WTC11 (cell line): Measurements from ENCODE around the gene RTN4. TPM values are rescaled to one million over a fixed set of nuclear protein-coding genes. Genes with fewer than 3 reads are reported as not detected.

Source experiments
- ATAC-seq: fragments of 200-7000 bp; cut with Tn5 transposase; 2 replicates; pipeline ENCODE4 v1.10.0; 2021; ENCODE audit warnings: mild to moderate bottlenecking, moderate library complexity
- CTCF ChIA-PET: fragments of 300-600 bp; sonication (Branson Sonifier 250); formaldehyde crosslinking; loops from one replicate; lab custom pipeline; 2021; ENCODE audit warnings: antibody characterized with exemption; lab: Charles Lee
- POLR2A ChIA-PET: fragments of 350-600 bp; sonication (Branson Sonifier 250); formaldehyde crosslinking; loops from one replicate; lab custom pipeline; 2021; ENCODE audit warnings: antibody characterized with exemption; lab: Charles Lee
- DNase-seq: peaks from one replicate; pipeline ENCODE4 v3.0.0; 2021; ENCODE audit warnings: low spot score
- H3K27ac Mint-ChIP-seq: 2 replicates; pipeline ENCODE4 v1.8.0; 2021; ENCODE audit warnings: mixed read lengths
- H3K27me3 Mint-ChIP-seq: 2 replicates; pipeline ENCODE4 v1.8.0; 2021; ENCODE audit warnings: low read depth, mild to moderate bottlenecking, moderate library complexity, mixed read lengths
- H3K36me3 Mint-ChIP-seq: 2 replicates; pipeline ENCODE4 v1.8.0; 2021; ENCODE audit warnings: mixed read lengths
- H3K4me1 Mint-ChIP-seq: 2 replicates; pipeline ENCODE4 v1.8.0; 2022; ENCODE audit warnings: mixed read lengths
- H3K4me3 Mint-ChIP-seq: 2 replicates; pipeline ENCODE4 v1.8.0; 2021; ENCODE audit warnings: mild to moderate bottlenecking, moderate library complexity, mixed read lengths
- H3K9me3 Mint-ChIP-seq: 2 replicates; pipeline ENCODE4 v1.8.0; 2021; ENCODE audit warnings: mixed read lengths
- ATF1 ChIP-seq: sonication (generic); formaldehyde crosslinking; IDR thresholded peaks from 2 replicates; pipeline ENCODE4 v1.8.1; 2023; ENCODE audit warnings: mild to moderate bottlenecking, moderate library complexity, missing genetic modification reagents
- ATF6 ChIP-seq: sonication (generic); formaldehyde crosslinking; IDR thresholded peaks from 2 replicates; pipeline ENCODE4 v1.8.1; 2023; ENCODE audit warnings: mild to moderate bottlenecking, missing genetic modification reagents
- CTCF ChIP-seq: fragments of 200-600 bp; IDR thresholded peaks from 2 replicates; pipeline ENCODE4 v1.8.0; 2022; ENCODE audit warnings: antibody characterized with exemption
- ERG ChIP-seq: fragments of 250-450 bp; sonication (Bioruptor Pico); IDR thresholded peaks from 2 replicates; pipeline ENCODE4 v1.8.0; 2021; ENCODE audit warnings: mild to moderate bottlenecking
- GTF2I ChIP-seq: fragments of 250-450 bp; sonication (Bioruptor Pico); conservative IDR thresholded peaks from 2 replicates; pipeline ENCODE4 v1.4.0; 2021; ENCODE audit warnings: mild to moderate bottlenecking
- IRF1 ChIP-seq: sonication (generic); formaldehyde crosslinking; IDR thresholded peaks from 2 replicates; pipeline ENCODE4 v1.8.0; 2023; ENCODE audit warnings: missing genetic modification reagents
- MXD4 ChIP-seq: fragments of 250-450 bp; sonication (Bioruptor Pico); IDR thresholded peaks from 2 replicates; pipeline ENCODE4 v1.8.0; 2021; ENCODE audit warnings: mild to moderate bottlenecking, moderate library complexity, borderline replicate concordance
- NFATC4 ChIP-seq: fragments of 250-450 bp; sonication (Bioruptor Pico); IDR thresholded peaks from 2 replicates; pipeline ENCODE4 v1.9.0; 2021; ENCODE audit warnings: mild to moderate bottlenecking
- NFYB ChIP-seq: sonication (generic); formaldehyde crosslinking; conservative IDR thresholded peaks from 2 replicates; pipeline ENCODE4 v1.8.0; 2022; ENCODE audit warnings: low read depth, missing genetic modification reagents
- PRRX2 ChIP-seq: fragments of 250-450 bp; sonication (Bioruptor Pico); IDR thresholded peaks from 2 replicates; pipeline ENCODE4 v1.8.0; 2021; ENCODE audit warnings: mild to moderate bottlenecking
- RELA ChIP-seq: sonication (generic); formaldehyde crosslinking; IDR thresholded peaks from 2 replicates; pipeline ENCODE4 v1.8.1; 2022; ENCODE audit warnings: missing genetic modification reagents, mild to moderate bottlenecking, borderline replicate concordance
- SP1 ChIP-seq: sonication (generic); formaldehyde crosslinking; conservative IDR thresholded peaks from 2 replicates; pipeline ENCODE4 v1.8.1; 2022; ENCODE audit warnings: missing genetic modification reagents
- TEAD4 ChIP-seq: sonication (generic); formaldehyde crosslinking; IDR thresholded peaks from 2 replicates; pipeline ENCODE4 v1.8.0; 2022; ENCODE audit warnings: mild to moderate bottlenecking, missing genetic modification reagents
- ZNF121 ChIP-seq: sonication (generic); formaldehyde crosslinking; IDR thresholded peaks from 2 replicates; pipeline ENCODE4 v1.8.0; 2023; ENCODE audit warnings: missing genetic modification reagents
- ZNF138 ChIP-seq: sonication (generic); formaldehyde crosslinking; conservative IDR thresholded peaks from 2 replicates; pipeline ENCODE4 v1.8.1; 2022; ENCODE audit warnings: mild to moderate bottlenecking, moderate library complexity, missing genetic modification reagents
- ZNF232 ChIP-seq: sonication (generic); formaldehyde crosslinking; IDR thresholded peaks from 2 replicates; pipeline ENCODE4 v1.8.0; 2022; ENCODE audit warnings: mild to moderate bottlenecking, missing genetic modification reagents
- total RNA-seq: library from RNA; stranded (reverse); gene quantifications from 3 replicates; pipeline ENCODE4 v1.2.3, GENCODE V29; 2021
- TF ChIP-seq, protein P1 (sequence below): fragments of 250-450 bp; sonication (Bioruptor Pico); IDR thresholded peaks from 2 replicates; pipeline ENCODE4 v1.9.0; 2021; ENCODE audit warnings: mild to moderate bottlenecking
- TF ChIP-seq, protein P2 (sequence below): sonication (generic); formaldehyde crosslinking; conservative IDR thresholded peaks from 2 replicates; pipeline ENCODE4 v1.8.1; 2022; ENCODE audit warnings: mild to moderate bottlenecking, missing genetic modification reagents
- TF ChIP-seq, protein P3 (sequence below): sonication (generic); formaldehyde crosslinking; IDR thresholded peaks from 2 replicates; pipeline ENCODE4 v1.8.1; 2022; ENCODE audit warnings: low read depth, mild to moderate bottlenecking, moderate library complexity, missing genetic modification reagents, borderline replicate concordance
- TF ChIP-seq, protein P4 (sequence below): sonication (generic); formaldehyde crosslinking; IDR thresholded peaks from 2 replicates; pipeline ENCODE4 v1.8.0; 2022; ENCODE audit warnings: mild to moderate bottlenecking, missing genetic modification reagents
- TF ChIP-seq, protein P5 (sequence below): fragments of 250-450 bp; sonication (Bioruptor Pico); IDR thresholded peaks from 2 replicates; pipeline ENCODE4 v1.9.0; 2021; ENCODE audit warnings: mild to moderate bottlenecking, borderline replicate concordance

Gene RTN4
- total RNA-seq, 1 experiment from 2014 or later: 202 TPM

- TF ChIP-seq, protein P1, sequence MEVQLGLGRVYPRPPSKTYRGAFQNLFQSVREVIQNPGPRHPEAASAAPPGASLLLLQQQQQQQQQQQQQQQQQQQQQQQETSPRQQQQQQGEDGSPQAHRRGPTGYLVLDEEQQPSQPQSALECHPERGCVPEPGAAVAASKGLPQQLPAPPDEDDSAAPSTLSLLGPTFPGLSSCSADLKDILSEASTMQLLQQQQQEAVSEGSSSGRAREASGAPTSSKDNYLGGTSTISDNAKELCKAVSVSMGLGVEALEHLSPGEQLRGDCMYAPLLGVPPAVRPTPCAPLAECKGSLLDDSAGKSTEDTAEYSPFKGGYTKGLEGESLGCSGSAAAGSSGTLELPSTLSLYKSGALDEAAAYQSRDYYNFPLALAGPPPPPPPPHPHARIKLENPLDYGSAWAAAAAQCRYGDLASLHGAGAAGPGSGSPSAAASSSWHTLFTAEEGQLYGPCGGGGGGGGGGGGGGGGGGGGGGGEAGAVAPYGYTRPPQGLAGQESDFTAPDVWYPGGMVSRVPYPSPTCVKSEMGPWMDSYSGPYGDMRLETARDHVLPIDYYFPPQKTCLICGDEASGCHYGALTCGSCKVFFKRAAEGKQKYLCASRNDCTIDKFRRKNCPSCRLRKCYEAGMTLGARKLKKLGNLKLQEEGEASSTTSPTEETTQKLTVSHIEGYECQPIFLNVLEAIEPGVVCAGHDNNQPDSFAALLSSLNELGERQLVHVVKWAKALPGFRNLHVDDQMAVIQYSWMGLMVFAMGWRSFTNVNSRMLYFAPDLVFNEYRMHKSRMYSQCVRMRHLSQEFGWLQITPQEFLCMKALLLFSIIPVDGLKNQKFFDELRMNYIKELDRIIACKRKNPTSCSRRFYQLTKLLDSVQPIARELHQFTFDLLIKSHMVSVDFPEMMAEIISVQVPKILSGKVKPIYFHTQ (CRISPR knock-in tag): no peak
- no peak for TF ChIP-seq SP1 (CRISPR knock-in tag)
- no peak for TF ChIP-seq ATF6 (CRISPR knock-in tag)
- no peak for TF ChIP-seq GTF2I
- TF ChIP-seq, protein P2, sequence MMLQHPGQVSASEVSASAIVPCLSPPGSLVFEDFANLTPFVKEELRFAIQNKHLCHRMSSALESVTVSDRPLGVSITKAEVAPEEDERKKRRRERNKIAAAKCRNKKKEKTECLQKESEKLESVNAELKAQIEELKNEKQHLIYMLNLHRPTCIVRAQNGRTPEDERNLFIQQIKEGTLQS (CRISPR knock-in tag): no peak
- TF ChIP-seq MXD4: no peak
- TF ChIP-seq, protein P3, sequence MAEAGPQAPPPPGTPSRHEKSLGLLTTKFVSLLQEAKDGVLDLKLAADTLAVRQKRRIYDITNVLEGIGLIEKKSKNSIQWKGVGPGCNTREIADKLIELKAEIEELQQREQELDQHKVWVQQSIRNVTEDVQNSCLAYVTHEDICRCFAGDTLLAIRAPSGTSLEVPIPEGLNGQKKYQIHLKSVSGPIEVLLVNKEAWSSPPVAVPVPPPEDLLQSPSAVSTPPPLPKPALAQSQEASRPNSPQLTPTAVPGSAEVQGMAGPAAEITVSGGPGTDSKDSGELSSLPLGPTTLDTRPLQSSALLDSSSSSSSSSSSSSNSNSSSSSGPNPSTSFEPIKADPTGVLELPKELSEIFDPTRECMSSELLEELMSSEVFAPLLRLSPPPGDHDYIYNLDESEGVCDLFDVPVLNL (CRISPR knock-in tag): no peak
- TF ChIP-seq ATF1 (CRISPR knock-in tag): no peak
- TF ChIP-seq ZNF121: no peak
- no peak for TF ChIP-seq RELA (CRISPR knock-in tag)
- no peak for TF ChIP-seq TEAD4 (CRISPR knock-in tag)
Observed at GRCh38 chr2:55093381-55093780, 43.1 kb upstream of the RTN4 start (continued).

DNA sequence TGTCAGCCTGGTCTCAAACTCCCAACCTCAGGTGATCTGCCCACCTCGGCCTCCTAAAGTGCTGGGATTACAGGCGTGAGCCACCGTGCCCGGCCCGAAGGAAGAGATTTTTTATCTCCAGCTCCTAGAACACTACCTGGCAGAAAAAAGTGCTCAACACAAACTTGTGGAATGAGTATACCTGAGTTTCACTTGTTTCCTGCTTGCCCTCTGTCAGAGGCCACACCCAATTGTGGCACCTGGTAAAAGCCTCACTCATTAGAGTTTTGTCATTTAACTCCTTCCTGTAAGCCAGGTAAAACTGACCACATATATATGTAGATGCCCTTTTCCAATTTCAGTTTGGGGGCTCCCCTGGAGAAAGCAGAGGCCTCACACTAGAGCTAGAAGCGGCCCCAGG is 42.2 kb upstream of the RTN4 start:
- Mint-ChIP-seq H3K4me1 (no peaks in the 10 kb centered on the region), H3K9me3 (peaks cover 10% of the 10 kb centered on the region; the same call in 1 of the 2 replicates), H3K27me3 (no peaks in the 10 kb centered on the region), H3K36me3 (no peaks in the 10 kb centered on the region), H3K27ac (no peak overlapping the region), H3K4me3 (no peak overlapping the region)
- TF ChIP-seq NFYB: no peak
- TF ChIP-seq ZNF138 (CRISPR knock-in tag): no peak
- TF ChIP-seq NFATC4 (CRISPR knock-in tag): no peak
- TF ChIP-seq PRRX2 (CRISPR knock-in tag): no peak
- TF ChIP-seq ERG (CRISPR knock-in tag): no peak
- no peak for TF ChIP-seq ZNF232 (CRISPR knock-in tag)
- TF ChIP-seq, protein P4, sequence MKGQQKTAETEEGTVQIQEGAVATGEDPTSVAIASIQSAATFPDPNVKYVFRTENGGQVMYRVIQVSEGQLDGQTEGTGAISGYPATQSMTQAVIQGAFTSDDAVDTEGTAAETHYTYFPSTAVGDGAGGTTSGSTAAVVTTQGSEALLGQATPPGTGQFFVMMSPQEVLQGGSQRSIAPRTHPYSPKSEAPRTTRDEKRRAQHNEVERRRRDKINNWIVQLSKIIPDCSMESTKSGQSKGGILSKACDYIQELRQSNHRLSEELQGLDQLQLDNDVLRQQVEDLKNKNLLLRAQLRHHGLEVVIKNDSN (CRISPR knock-in tag): no peak
- no peak for TF ChIP-seq IRF1 (CRISPR knock-in tag)
- no peak for TF ChIP-seq CTCF
- TF ChIP-seq, protein P2 (CRISPR knock-in tag): no peak
- TF ChIP-seq, protein P5, sequence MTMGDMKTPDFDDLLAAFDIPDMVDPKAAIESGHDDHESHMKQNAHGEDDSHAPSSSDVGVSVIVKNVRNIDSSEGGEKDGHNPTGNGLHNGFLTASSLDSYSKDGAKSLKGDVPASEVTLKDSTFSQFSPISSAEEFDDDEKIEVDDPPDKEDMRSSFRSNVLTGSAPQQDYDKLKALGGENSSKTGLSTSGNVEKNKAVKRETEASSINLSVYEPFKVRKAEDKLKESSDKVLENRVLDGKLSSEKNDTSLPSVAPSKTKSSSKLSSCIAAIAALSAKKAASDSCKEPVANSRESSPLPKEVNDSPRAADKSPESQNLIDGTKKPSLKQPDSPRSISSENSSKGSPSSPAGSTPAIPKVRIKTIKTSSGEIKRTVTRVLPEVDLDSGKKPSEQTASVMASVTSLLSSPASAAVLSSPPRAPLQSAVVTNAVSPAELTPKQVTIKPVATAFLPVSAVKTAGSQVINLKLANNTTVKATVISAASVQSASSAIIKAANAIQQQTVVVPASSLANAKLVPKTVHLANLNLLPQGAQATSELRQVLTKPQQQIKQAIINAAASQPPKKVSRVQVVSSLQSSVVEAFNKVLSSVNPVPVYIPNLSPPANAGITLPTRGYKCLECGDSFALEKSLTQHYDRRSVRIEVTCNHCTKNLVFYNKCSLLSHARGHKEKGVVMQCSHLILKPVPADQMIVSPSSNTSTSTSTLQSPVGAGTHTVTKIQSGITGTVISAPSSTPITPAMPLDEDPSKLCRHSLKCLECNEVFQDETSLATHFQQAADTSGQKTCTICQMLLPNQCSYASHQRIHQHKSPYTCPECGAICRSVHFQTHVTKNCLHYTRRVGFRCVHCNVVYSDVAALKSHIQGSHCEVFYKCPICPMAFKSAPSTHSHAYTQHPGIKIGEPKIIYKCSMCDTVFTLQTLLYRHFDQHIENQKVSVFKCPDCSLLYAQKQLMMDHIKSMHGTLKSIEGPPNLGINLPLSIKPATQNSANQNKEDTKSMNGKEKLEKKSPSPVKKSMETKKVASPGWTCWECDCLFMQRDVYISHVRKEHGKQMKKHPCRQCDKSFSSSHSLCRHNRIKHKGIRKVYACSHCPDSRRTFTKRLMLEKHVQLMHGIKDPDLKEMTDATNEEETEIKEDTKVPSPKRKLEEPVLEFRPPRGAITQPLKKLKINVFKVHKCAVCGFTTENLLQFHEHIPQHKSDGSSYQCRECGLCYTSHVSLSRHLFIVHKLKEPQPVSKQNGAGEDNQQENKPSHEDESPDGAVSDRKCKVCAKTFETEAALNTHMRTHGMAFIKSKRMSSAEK (CRISPR knock-in tag): no peak
- POLR2A ChIA-PET: no interaction called here
- CTCF ChIA-PET: no interaction called here
- DNase-seq (no peak), ATAC-seq (no peak)
